ENCODE results near the gene APBB2. TPM values are rescaled to one million over a fixed set of nuclear protein-coding genes. Genes with fewer than 3 reads are reported as not detected.

The APBB2 gene
- total and polyA plus RNA-seq, 2 of the 8 experiments (the other 6 are each of a cell fraction or from before 2014, with no cell fraction given): 58.7 to 59.4 TPM

GRCh38 chr4:41144812-41145211 lies 69.5 kb downstream of the APBB2 start:
- H3K14ac ChIP-seq (ENCODE audit: insufficient read length): no peak overlapping the region
- WGBS, 2 experiments (ENCODE audit: extremely low coverage in 1 of 2, insufficient coverage in 1 of 2, insufficient read length in 1 of 2, insufficient replicate concordance in 2 of 2, low coverage in 1 of 2, low lambda C conversion rate in 2 of 2, missing lambda C conversion rate in 1 of 2): 92% methylated on average over 5 of the region's 5 CpGs; no CpG with 5 or more reads in 1 of the 2 experiments
- H2BK20ac ChIP-seq (ENCODE audit: low read length): no peak overlapping the region
- H3K79me1 ChIP-seq (ENCODE audit: low read depth, low read length): peaks cover 3% of the 10 kb centered on the region; the same call in 1 of the 2 replicates
- H3K27me3 ChIP-seq (replicated peaks in 1 of 4; ENCODE audit: control insufficient read depth in 3 of 4, extremely low read depth in 1 of 4, insufficient read depth in 3 of 4, low read length in 3 of 4): no peaks in the 10 kb centered on the region
- H4K5ac ChIP-seq (ENCODE audit: insufficient read length, low read depth, low read length): no peak overlapping the region
- no peak overlapping the region for H3K4me3 ChIP-seq (ENCODE audit: extremely low read depth in 1 of 4, insufficient read depth in 2 of 4, low read depth in 3 of 4, low read length in 4 of 4)
- no peak for TF ChIP-seq ATF3 (IDR thresholded peaks at IDR 0.05; ENCODE audit: insufficient read depth, low read depth, low read length)
- no peak for TF ChIP-seq EZH2 (IDR thresholded peaks at IDR 0.05; ENCODE audit: low read depth, low read length, severe bottlenecking)
- TF ChIP-seq RAD21 (IDR thresholded peaks at IDR 0.05 in 1 of 2, conservative IDR thresholded peaks at IDR 0.05 in 1 of 2; ENCODE audit: low read depth in 2 of 2, low read length in 2 of 2): no peak
- 0 out of 2 replicates have a peak, but pooled peaks have one; percentile 31 for TF ChIP-seq TAF1 (IDR thresholded peaks at IDR 0.05; ENCODE audit: low read depth, low read length)
- H4K20me1 ChIP-seq (replicated peaks in 1 of 2; ENCODE audit: control insufficient read depth in 1 of 2, insufficient read depth in 2 of 2, low read length in 2 of 2): no peaks in the 10 kb centered on the region
- no peak overlapping the region for H3K4me2 ChIP-seq (ENCODE audit: insufficient read depth in 1 of 2, low read depth in 2 of 2, low read length in 2 of 2)
- H3K9me3 ChIP-seq (ENCODE audit: insufficient read depth in 2 of 2, low read depth in 1 of 2, low read length in 1 of 2): no peaks in the 10 kb centered on the region
- FAIRE-seq: no peak
- 0 out of 2 replicates have a peak overlapping the region, but pooled peaks have one; percentile 40 for H2BK12ac ChIP-seq (ENCODE audit: low read depth, low read length)
- ChIA-PET CTCF (ENCODE audit: partially characterized antibody) (interaction anchor here (0.9 to 1.2 kb wide), 3 partner anchors 9 to 59 kb away, joined by 3 read pairs; no protein-coding TSS in a partner anchor), POLR2A (ENCODE audit: partially characterized antibody) (interaction anchor here (1.0 to 1.6 kb wide), 3 partner anchors 9 to 18 kb away, joined by 3 to 6 read pairs (median 3); no protein-coding TSS in a partner anchor)
- H3K27ac ChIP-seq (ENCODE audit: low read depth, low read length): peak overlapping the region; percentile 57
- no peak overlapping the region for H2BK15ac ChIP-seq (ENCODE audit: low read length)
- H4K91ac ChIP-seq (replicated peaks; ENCODE audit: insufficient read length, low read length): peak overlapping the region; percentile 50
- H2BK5ac ChIP-seq (ENCODE audit: low read depth, low read length): peak overlapping the region; percentile 87; the same call in 1 of the 2 replicates
- 0 out of 2 replicates have a peak overlapping the region, but pooled peaks have one; percentile 54 for H2AK5ac ChIP-seq (ENCODE audit: low read depth, low read length)
- H3K36me3 ChIP-seq (ENCODE audit: control insufficient read depth in 2 of 4, insufficient read depth in 4 of 4, low read length in 3 of 4): peaks cover 0 to 3% (median 0%) of the 10 kb centered on the region in 4 experiments; a peak in 2 of 8 replicates
- no peaks in the 10 kb centered on the region for H3K23me2 ChIP-seq (ENCODE audit: low read depth, low read length)
- peak overlapping the region; percentile 75 for H2BK120ac ChIP-seq (replicated peaks; ENCODE audit: low read depth, low read length)
- H3K79me2 ChIP-seq (ENCODE audit: control insufficient read depth in 1 of 2, insufficient read depth in 2 of 2, low read length in 2 of 2): peaks cover 0 to 18% of the 10 kb centered on the region in 2 experiments; a peak in 2 of 4 replicates
- H3K56ac ChIP-seq (replicated peaks; ENCODE audit: insufficient read length, low read depth, low read length): no peak overlapping the region
- DNase-seq (ENCODE audit: low read depth in 1 of 2, low spot score in 2 of 2): no peak
- H2AFZ ChIP-seq (ENCODE audit: low read length): no peak overlapping the region
- no peak overlapping the region for H4K8ac ChIP-seq (ENCODE audit: extremely low read depth, insufficient read depth, low read length)
- no peak overlapping the region for H3K9ac ChIP-seq (replicated peaks in 1 of 4; ENCODE audit: extremely low read depth in 1 of 4, low read depth in 3 of 4, low read length in 3 of 4)
- H3K4ac ChIP-seq (replicated peaks; ENCODE audit: insufficient read length, low read depth, low read length): no peak overlapping the region
- H3K18ac ChIP-seq (ENCODE audit: extremely low read depth, low read length): peak overlapping the region; percentile 68
- H3K23ac ChIP-seq (ENCODE audit: insufficient read length): no peak overlapping the region
- H3K4me1 ChIP-seq (replicated peaks in 1 of 4; ENCODE audit: control insufficient read depth in 3 of 4, insufficient read depth in 4 of 4, low read length in 3 of 4): peaks cover 2 to 11% (median 8%) of the 10 kb centered on the region in 4 experiments; a peak in 4 of 7 replicates

All from H1 (cell line).